OCI-LY7 (cell line): ENCODE measurements around the gene P3H1.

Source experiments
- CTCF ChIP-seq: fragments of 200-600 bp; sonication (generic); conservative IDR thresholded peaks from 2 replicates; pipeline ENCODE4 v1.5.1; 2014; ENCODE audit warnings: mild to moderate bottlenecking, antibody characterized with exemption, low read length, moderate library complexity, mixed read lengths
- EZH2phosphoT487 ChIP-seq: fragments of 200-600 bp; sonication (generic); IDR thresholded peaks from 2 replicates; pipeline ENCODE4 v1.6.1; 2018; ENCODE audit warnings: low read depth, borderline replicate concordance, mild to moderate bottlenecking, mixed run types, antibody characterized with exemption, low read length, moderate library complexity, mixed read lengths

- TF ChIP-seq CTCF = no peak
- TF ChIP-seq EZH2phosphoT487 = no peak
These were observed 18.1 kb downstream of the P3H1 start for GRCh38 chr1:42748461-42749410.
